Measurements from ENCODE around the gene TLL1.

The TLL1 gene

DNA sequence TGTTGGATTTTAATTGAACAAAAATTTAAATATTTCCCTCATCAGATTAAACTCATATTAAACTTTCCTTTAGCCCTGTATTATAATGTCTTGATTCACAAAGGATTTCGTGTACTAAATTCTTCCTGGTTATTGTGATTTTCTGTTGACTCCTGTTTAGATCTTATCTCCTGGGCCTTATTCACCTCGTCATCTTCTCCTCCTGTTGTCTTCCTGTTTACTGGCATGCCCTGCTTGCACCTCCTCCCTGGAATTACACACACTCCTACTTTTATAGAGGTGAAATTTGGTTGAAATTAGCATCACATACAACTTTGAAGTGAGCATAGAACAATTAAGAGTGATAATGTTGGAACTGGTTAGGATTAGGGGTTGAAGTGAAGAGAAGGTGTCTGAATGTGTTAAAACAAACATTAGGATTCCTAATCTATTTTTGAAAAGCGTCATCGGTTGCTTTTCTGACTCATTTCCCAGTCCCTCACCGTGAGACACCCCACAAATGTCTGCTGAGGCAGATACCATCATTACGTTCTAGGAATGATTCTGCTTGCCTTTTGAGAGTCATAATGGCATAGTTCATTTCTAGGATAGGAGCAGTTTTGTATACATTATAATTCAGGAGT, 32.5 kb downstream of the TLL1 start:
- DNase-seq, result no peak

DNA sequence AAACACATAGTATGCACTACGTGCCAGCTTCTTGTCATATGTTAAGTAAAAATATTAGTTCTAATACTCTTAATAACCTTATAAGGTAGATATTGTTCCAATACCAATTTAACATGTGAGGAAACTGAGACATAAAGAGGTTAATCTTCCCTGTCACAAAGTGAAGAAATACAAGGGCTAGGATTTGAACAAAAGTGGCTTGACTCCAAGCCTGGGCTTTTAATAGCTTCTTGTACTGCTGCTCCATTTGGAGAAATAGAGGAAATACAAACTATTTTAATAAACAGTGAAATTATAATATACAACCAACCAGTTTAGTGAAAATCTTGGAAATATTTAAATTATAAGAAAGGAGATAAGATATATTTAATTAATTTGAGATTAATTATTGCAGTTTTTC, 33.2 kb downstream of the TLL1 start:
- no peak for DNase-seq

DNA sequence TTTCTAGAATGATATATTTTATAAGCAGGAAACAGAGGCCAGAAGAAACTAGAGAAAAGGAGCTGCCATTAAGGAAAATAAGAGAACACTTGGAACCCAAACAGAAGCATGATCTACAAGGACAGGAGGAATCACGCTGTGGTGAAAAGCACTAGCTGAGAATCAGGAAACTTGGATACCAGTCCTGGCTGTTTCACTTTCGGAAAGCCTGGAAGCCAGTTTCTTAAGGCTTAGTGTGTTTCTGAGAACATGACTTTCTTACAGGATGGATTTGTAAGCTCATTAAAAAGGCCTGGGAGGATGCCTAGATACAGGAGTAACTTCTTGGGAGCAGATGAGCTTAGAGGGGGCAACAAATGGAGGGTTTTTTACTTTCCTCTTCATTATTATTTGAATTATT, 36.9 kb downstream of the TLL1 start:
- DNase-seq, result no peak

DNA sequence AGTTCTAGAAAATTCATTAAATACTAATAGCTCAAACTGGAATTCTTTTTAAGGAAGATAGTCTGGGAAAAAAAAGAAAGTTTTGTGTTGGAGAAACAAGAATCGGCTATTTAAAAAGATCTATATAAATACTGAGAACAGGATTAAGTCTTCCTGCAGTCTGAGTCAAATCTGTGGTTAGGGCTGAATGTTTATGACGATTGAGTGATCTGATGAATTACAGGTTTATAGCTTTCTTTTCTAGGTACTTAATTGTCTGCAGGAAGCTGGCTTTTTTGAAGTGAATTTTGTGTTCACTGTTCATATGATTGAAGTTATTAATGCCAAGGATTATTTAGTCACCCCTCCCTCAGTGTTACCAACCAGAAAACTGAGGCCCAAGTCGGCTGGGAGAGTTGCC, 42.2 kb downstream of the TLL1 start:
- DNase-seq, result no peak

DNA sequence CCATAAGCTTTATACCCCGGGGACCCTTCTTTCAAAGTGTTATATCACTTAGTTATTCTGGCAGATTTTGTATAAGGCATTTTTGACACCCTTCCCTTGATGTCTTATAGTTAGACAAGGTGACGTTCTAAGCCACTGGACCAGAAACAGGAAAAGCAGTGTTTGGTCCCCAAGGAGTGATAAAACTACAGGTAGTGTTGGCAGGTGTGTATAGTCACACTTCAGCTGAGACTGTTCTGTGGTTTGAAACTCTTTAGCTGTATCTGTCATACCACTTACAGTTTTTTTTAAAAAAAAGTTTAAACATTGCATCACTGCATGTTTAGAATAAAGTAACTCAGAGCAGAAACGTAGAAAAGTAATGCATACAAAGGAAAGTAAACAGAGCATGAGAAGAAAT, 48.5 kb downstream of the TLL1 start:
- DNase-seq, result no peak

DNA sequence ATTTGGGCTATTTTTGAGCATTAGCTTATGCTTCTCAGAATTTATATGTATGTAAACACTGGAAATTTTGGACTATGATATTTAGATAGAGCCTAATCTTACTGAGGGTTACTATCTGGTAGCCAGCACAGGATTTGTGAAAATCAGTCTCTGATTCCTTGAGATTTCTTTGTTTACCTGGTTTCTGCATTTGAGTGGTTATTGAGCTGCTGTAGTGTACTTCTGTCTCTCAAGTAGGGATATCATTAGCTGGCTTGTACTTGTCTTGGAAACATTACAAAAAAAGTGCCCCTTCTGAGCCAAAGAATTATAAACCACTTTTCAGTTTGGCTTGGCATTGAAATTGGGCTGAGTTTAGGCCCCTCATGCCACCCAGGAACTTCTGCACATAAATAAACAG, 49.7 kb downstream of the TLL1 start:
- DNase-seq, result no peak

DNA sequence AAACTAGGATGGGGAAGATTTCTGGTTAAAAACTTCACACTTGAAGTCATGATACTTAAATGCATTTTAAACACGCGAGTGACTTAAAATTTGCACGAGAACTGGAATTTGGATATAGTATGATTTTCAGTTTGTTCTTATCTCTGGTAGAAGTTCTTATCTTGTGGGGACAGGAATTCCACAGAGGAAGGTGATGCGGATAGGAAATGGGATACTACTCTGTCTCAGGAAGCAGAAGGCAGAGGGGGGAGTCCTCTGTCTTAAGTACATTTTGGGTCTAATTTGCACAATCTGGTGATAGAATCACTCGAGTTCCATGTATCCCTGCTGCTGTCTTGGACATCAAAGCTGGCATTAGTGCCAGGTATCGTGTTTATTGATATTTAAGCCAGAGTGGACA, 53.3 kb downstream of the TLL1 start:
- DNase-seq, result no peak

DNA sequence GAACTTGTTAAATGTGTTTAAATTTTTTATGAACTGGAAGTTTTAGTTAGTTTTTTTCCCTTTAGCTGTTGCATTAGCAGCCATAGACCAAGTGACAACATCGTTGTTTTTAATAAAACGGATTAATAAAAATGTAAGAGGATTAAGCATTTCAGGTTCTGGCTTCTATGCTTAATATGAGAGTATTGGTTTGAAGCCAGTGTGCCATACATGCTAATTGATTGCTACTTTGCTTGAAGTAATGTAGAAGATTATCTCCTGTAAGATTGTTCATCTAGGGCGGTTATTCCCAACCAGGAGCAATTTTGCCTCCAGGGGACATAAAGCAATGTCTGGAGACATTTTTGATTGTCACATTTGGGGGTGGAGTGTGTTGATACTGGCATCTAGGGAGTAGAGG, 54.3 kb downstream of the TLL1 start:
- DNase-seq, result no peak

DNA sequence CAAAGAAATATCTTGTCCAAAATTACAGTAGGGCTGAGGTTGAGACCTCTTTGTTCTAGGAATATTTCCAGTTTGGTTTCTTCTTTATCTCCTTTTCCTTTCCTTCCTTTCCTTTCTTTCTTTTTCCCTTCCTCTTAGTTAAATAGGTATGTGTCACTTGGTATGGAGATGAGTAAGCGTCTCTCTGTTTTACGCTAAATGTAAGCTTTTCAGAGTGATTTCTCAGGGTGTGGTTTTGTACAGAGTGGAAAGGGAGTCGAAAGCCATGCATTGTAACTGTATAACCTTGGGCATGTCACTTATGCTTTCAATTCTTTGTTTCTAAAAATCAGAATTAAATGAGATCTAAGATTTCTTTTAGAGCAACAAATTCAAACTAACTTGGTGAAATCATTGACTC, 54.8 kb downstream of the TLL1 start:
- DNase-seq, result no peak

DNA sequence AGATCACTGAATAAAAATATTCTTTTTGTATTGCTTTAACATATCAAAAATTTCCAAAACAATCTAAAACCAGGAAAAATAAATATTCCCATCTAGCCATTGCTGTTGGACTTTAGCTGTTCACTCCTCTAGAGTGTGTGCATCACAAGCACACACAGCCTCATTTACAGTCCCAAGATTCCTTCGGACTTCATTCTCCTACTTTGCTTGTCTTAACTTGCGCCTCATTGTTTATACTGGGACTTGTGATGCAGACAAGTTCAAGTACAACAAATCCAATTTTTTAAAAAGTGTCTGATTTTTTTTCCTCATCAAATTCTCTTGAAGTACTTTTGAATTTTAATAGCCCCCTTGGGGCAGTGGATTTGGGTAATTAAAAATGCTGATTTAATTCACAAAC, 55.6 kb downstream of the TLL1 start:
- DNase-seq, result no peak

DNA sequence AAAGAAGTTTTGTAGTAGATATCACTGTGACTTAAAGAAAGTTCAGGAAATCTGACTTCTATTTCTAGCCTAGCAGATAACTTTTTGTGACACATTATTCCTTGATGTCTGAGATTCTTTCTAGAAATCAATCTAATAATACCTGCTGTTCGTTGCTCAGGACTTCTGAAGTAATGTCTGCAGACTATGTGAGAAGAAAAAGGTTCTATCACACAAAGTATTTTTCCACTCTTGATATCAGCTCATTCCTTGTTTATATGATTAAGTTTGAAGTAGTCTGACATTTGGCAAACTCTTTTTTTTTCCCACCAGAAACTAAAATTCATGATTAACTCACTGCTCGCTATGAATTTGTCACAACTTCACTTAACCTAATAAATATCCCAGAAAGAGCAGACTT, 56.6 kb downstream of the TLL1 start:
- DNase-seq, result no peak

DNA sequence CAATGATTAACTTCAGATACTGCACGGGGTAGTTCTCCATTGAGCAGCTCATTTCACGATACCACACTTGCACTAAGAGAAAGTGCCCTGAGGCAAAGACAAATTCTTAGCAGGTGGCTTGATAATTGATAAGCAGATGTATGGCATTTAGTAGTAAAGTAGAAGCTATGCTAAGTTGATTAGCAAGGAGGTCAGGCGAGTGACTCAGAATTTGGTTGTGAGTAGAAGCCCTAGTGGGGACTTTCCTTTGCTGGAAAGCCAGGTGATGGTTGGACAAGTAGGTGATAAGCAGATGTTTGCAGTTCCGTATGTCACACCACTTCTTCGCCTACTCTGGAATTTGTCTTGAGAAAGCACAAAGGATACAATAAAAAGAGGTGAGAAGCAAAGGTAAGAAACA, 58.7 kb downstream of the TLL1 start:
- no peak for DNase-seq

DNA sequence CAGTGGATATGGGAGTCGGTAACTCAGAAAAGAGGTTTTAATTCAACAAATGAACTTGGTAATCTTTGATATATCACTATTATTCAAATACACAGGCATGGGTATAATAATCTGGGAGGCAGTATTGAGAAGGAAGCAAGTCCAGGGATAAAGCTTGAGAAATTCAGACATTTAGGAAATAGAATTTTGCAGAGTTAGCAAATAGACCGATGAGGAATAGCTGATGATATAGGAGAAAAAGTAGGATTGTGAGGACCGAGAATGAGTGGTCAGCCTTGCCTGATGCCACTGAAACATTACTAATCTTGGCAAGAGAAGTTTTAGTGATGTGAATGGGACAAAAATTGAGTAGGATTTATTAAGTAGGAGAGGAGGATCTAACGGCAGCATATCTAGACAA, 71.9 kb downstream of the TLL1 start:
- no peak for DNase-seq

DNA sequence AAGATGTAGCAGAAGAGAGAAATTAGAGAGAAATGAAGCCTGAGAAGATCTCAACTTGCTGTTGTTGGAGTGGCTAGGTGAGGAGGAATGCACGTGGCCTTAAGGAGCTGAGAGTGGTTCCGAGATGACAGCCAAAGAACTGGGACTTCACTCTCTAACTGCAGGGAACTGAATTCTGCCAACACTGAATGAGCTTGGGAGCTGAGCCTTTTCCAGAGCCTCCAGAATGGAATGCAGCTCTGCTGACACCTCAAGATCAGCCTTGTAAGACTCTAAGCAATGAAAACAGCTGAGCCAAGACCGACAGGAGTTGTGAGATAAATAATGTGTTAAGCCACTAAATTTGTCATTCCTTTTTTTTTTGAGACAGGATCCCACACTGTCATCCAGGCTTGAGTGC, 73.0 kb downstream of the TLL1 start:
- no peak for DNase-seq

DNA sequence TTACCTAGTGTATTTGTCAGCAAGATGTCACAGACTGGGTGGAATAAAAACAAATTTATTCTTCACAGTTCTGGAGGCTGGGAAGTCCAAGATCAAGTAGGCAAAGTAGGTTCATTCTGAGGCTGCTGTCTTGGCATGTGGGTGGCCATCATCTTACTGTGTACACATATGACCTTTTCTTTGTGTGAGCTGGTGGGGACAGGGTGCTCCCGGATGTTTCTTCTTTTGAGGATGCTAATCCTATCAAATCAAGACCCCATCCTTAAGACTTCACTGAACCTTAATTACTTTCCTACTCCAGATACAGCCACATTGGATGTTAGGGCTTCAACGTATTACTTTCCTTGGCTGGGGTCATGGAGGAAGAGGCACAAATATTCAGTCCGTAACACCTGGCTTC, 74.0 kb downstream of the TLL1 start:
- DNase-seq, result no peak

DNA sequence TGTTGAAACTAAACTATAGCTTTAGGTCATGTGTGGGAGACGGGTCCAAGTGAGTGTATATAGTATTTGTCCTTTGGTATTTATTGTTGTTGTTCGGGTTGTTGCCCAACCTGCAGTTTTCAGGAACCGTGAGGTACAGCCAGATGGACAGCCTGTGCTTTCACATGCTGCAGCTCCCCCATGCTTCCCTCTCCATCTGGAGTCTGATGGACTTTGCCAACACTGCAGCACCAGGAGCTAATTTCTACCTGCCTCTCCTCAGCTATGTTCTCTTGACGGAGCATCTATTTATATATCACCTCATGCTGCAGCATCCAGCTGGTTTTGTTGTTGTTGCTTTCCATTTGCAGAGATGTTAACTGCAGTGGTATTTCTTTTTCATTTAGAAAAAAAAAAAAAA, 80.1 kb downstream of the TLL1 start:
- no peak for DNase-seq

DNA sequence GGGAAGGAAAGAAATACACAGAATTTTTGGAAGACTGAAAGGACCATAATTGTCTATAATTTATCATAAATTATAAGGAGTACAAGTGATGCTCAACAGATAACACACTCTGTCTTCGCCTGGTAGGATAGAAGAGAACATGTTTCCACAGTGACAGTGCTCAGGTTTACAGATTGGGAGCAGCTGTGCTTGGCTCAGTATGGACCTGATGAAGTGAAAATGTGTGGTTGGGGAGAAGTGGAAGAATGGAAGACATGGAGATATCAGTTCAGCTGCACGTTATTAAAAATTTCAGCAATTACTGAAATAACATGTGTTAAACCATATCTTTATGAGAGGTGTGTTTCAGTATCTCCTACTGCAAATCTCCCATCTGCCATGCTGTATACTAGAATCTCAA, 90.6 kb downstream of the TLL1 start:
- no peak for DNase-seq

DNA sequence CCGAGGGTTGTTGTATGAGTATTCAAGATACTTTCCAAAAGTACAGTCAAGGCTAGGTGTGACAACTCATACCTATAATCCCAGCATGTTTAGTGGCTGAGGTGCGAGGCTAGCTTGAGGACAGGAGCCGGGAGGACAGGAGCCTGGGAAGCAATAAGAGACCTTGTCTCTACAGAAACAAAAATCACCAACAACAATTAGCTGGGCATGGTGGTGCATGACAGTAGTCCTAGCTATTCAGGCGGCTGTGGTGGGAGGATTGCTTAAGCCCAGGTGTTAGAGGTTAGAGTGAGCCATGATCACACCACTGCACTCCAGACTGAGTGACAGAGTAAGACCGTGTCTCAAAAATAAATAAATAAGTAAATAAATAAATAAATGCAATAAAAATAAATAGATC, 91.6 kb downstream of the TLL1 start:
- no peak for DNase-seq

DNA sequence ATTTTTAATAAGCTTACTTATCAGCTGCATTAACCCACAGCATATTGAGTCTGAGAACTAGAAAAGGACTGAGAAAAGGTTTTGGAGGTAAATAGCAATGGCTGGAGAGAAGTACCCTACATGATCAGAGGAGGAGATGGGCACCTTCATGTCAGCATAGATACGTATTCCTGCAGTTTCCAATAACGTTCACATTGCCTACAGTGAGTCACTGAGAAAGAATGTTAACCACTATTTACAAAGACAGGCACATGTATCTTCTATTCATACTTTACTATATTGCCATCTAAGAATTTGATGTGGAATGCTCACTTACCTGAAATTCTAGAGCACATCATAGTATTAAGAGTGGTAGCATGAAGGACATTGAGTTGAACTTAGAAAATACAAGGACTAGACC, 92.5 kb downstream of the TLL1 start:
- DNase-seq, result no peak

DNA sequence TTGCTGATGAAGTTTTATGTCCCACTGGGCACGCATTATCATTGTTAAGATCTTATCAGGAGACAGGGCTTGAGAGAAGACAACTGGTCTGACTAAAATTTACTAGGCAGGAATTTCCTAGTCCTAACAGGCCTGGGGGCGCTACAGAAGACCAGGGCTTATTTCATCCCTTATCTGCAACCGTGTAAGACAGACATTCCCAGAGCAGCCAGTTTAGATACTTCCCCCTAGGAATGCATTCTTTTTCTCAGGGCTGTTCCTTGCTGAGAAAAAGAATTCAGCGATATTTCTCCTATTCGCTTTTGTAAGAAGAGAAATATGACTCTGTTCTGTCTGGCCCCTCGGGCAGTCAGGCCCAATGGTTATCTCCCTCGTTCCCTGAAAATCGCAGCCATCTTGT, 93.8 kb downstream of the TLL1 start:
- no peak for DNase-seq

DNA sequence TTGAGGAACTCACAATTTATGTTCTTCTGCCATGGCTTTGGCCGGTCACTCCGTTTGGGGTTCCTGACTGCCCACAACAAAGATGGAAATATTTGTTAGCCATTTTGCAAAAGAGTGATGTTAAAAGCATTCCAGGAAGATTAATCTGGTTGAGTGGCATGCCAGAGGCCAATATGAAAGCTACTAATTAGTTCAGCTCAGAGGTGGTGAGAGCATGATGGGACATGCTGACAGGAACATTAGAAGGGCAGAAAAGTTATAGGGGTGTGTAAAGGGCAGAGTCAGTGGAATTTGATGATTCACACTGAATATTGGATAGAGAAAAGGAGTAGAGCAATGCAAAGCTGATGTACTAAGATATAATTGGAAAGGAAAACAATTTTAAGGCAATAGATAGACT, 94.4 kb downstream of the TLL1 start:
- no peak for DNase-seq

DNA sequence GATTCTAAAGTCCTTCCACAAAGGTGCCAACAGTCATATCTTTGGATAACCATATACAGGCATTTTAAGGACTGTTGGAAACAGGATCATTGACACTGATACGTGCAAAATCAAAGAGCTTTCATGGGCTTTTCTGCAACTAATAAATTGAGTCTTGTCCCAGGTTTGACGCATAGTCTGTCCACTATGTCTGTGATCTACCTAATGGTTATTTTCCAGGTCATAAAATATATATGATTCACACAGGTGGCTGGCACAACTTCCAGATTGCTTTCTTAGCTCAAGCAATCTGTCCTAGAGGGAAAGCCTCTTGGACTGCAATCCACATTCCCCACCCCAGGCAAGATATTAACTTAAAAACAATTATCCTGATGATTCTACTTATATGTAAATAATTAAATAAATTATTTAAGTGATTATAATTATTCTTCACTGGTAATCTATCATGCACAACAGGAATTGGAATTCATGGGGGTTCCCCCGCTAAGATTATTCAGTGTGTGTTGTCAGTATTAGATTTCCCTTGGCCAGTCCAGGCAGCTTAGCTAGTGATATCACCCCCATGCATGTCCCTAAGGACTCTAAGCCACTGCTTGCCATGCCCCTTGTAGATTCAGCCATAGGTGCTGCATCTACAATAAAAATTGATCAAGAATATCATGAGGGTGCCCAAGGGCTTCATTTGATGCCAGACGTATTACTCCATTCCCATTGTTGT, 97.8 kb downstream of the TLL1 start:
- DNase-seq, result no peak

DNA sequence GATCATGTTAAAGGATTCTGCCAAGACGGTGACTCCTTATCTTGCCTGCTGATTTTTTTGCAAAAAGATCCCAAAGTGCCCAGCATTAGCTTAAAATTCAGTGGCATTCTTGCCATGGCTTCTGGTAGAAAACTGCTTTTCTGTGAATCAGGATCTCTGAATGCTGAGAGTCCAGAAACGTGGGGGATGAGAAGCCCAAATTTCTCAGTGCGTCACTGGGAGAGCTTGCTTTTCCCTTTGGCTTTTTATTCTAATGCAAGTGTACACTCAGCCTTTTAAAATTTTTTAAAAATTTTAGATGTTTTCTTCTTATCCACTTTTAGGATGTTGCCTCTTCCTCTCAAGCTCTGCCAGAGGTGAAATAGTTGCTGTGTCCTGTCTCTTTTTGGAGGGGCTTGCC, 98.4 kb downstream of the TLL1 start:
- DNase-seq, result no peak

DNA sequence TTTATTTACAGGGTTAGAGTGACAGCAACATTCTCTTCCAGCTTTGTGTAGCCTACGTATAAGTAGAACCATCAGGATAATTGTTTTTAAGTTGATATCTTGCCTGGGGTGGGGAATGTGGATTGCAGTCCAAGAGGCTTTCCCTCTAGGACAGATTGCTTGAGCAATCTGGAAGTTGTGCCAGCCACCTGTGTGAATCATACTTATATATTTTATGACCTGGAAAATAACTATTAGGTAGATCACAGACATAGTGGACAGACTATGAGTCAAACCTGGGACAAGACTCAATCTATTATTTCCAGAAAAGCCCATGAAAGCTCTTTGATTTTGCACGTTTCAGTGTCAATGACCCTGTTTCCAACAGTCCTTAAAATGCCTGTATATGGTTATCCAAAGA, 98.9 kb downstream of the TLL1 start:
- no peak for DNase-seq

DNA sequence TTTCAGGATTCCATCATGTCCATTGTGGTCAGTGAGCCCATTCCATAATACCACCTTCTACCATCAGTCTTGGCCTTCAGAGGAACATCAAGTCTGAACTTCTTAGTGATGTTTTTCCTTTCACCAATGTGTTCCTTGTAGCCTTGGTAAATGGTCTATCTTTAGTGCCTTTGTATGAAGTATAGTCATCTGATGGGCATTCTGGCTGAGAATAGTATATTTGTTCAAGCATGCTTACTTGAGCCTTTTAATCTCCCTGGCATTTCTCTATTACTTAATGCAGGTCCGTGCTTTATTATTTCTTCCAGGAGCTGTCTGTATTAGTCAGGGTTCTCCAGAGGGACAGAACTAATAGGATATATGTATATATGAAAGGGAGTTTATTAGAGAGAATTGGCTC, 99.7 kb downstream of the TLL1 start:
- no peak for DNase-seq
